RWPE2 (cell line): ENCODE data around the gene MPP3.

ENCODE experiments used
- ATAC-seq: fragments of 200-7000 bp; cut with Tn5 transposase; 3 replicates; pipeline ENCODE4 v1.9.1; 2021; ENCODE audit warnings: low read depth
- DNase-seq: peaks from one replicate; pipeline ENCODE4 v3.0.0-alpha.2; 2020; ENCODE audit warnings: low spot score
- H3K27ac ChIP-seq: fragments of 450-650 bp; 2 replicates; pipeline ENCODE4 v1.5.1; 2017; ENCODE audit warnings: mild to moderate bottlenecking; ENCODE audit not compliant: poor library complexity, severe bottlenecking
- H3K27me3 ChIP-seq: fragments of 250-450 bp; sonication (Bioruptor Pico); 2 replicates; pipeline ENCODE4 v1.5.1; 2021; ENCODE audit warnings: mild to moderate bottlenecking, moderate library complexity; ENCODE audit not compliant: insufficient read depth, poor library complexity, severe bottlenecking
- H3K36me3 ChIP-seq: fragments of 250-450 bp; sonication (Bioruptor Pico); 2 replicates; pipeline ENCODE4 v1.5.1; 2020; ENCODE audit warnings: low read depth, mild to moderate bottlenecking, moderate library complexity
- H3K4me1 ChIP-seq: fragments of 250-450 bp; sonication (Bioruptor Pico); 2 replicates; pipeline ENCODE4 v1.5.1; 2021; ENCODE audit warnings: mild to moderate bottlenecking, moderate library complexity; ENCODE audit not compliant: insufficient read depth, poor library complexity, severe bottlenecking
- H3K4me3 ChIP-seq: fragments of 250-450 bp; sonication (Bioruptor Pico); 2 replicates; pipeline ENCODE4 v1.5.1; 2021; ENCODE audit warnings: mild to moderate bottlenecking, moderate library complexity; ENCODE audit not compliant: severe bottlenecking
- H3K9me3 ChIP-seq: fragments of 250-450 bp; sonication (Bioruptor Pico); 2 replicates; pipeline ENCODE4 v1.5.1; 2021; ENCODE audit warnings: mild to moderate bottlenecking, moderate library complexity; ENCODE audit not compliant: severe bottlenecking
- CTCF ChIP-seq: fragments of 450-650 bp; IDR thresholded peaks from one replicate; pipeline ENCODE4 v1.5.1; 2017; ENCODE audit warnings: mild to moderate bottlenecking, moderate library complexity; ENCODE audit not compliant: poor library complexity, severe bottlenecking

Gene MPP3

GRCh38 chr17:43768382-43768781, 64.6 kb downstream of the MPP3 start:
- TF ChIP-seq CTCF, result no peak
- DNase-seq, result no peak
- Histone ChIP-seq H3K9me3 (no peaks in the 10 kb centered on the region), H3K27ac (no peak overlapping the region), H3K27me3 (no peaks in the 10 kb centered on the region), H3K4me3 (no peak overlapping the region), H3K36me3 (peaks cover 33% of the 10 kb centered on the region), H3K4me1 (no peaks in the 10 kb centered on the region)
- no peak for ATAC-seq

GRCh38 chr17:43767713-43768059, 65.3 kb downstream of the MPP3 start:
- no peaks in the 10 kb centered on the region for H3K4me1 ChIP-seq
- H3K4me3 ChIP-seq, result no peak overlapping the region
- H3K36me3 ChIP-seq, result peaks cover 26% of the 10 kb centered on the region
- no peaks in the 10 kb centered on the region for H3K9me3 ChIP-seq
- H3K27me3 ChIP-seq, result no peaks in the 10 kb centered on the region
- DNase-seq, result no peak
- no peak for ATAC-seq
- H3K27ac ChIP-seq, result no peak overlapping the region
- no peak for TF ChIP-seq CTCF

- no peak for DNase-seq
- Histone ChIP-seq H3K4me3 (no peak overlapping the region), H3K27ac (no peak overlapping the region), H3K36me3 (peaks cover 21% of the 10 kb centered on the region), H3K4me1 (no peaks in the 10 kb centered on the region), H3K27me3 (no peaks in the 10 kb centered on the region), H3K9me3 (no peaks in the 10 kb centered on the region)
- no peak for TF ChIP-seq CTCF
- no peak for ATAC-seq
Measured at GRCh38 chr17:43767053-43767712, 65.8 kb downstream of the MPP3 start.

GRCh38 chr17:43766413-43767052, 66.4 kb downstream of the MPP3 start:
- no peak overlapping the region for H3K4me3 ChIP-seq
- DNase-seq (no peak), ATAC-seq (no peak)
- peaks cover 17% of the 10 kb centered on the region for H3K36me3 ChIP-seq
- no peaks in the 10 kb centered on the region for H3K9me3 ChIP-seq
- H3K4me1 ChIP-seq, result no peaks in the 10 kb centered on the region
- no peak overlapping the region for H3K27ac ChIP-seq
- TF ChIP-seq CTCF, result peak; percentile 97
- no peaks in the 10 kb centered on the region for H3K27me3 ChIP-seq

- H3K27ac ChIP-seq, result peak overlapping the region; percentile 18
- no peak overlapping the region for H3K4me3 ChIP-seq
- peak; percentile 90 for DNase-seq
- peak; percentile 88 for ATAC-seq
- H3K9me3 ChIP-seq, result no peaks in the 10 kb centered on the region
- no peaks in the 10 kb centered on the region for H3K36me3 ChIP-seq
- peaks cover 7% of the 10 kb centered on the region for H3K4me1 ChIP-seq
- peaks cover 8% of the 10 kb centered on the region for H3K27me3 ChIP-seq
- peak; percentile 99 for TF ChIP-seq CTCF
Measured at GRCh38 chr17:43760254-43760852, 72.6 kb downstream of the MPP3 start.
